Measurements from ENCODE around the gene SH3BP2.

SH3BP2 gene

GRCh38 chr4:2828758-2829181, 35.9 kb downstream of the SH3BP2 start:
- no peak overlapping the region for H3K4me3 ChIP-seq (ENCODE audit: low read depth, low read length)
- TF ChIP-seq, protein P1, sequence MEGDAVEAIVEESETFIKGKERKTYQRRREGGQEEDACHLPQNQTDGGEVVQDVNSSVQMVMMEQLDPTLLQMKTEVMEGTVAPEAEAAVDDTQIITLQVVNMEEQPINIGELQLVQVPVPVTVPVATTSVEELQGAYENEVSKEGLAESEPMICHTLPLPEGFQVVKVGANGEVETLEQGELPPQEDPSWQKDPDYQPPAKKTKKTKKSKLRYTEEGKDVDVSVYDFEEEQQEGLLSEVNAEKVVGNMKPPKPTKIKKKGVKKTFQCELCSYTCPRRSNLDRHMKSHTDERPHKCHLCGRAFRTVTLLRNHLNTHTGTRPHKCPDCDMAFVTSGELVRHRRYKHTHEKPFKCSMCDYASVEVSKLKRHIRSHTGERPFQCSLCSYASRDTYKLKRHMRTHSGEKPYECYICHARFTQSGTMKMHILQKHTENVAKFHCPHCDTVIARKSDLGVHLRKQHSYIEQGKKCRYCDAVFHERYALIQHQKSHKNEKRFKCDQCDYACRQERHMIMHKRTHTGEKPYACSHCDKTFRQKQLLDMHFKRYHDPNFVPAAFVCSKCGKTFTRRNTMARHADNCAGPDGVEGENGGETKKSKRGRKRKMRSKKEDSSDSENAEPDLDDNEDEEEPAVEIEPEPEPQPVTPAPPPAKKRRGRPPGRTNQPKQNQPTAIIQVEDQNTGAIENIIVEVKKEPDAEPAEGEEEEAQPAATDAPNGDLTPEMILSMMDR (IDR thresholded peaks at IDR 0.05; ENCODE audit: low read depth, low read length, missing control alignments): no peak

GRCh38 chr4:2829321-2829932, 36.5 kb downstream of the SH3BP2 start:
- no peak for DNase-seq (ENCODE audit: low read depth)
- TF ChIP-seq, protein P1 (IDR thresholded peaks at IDR 0.05; ENCODE audit: low read depth, low read length, missing control alignments): no peak
- H3K4me3 ChIP-seq (ENCODE audit: low read depth, low read length): no peak overlapping the region

More at GRCh38 chr4:2828758-2829181, 35.9 kb downstream of the SH3BP2 start:
- DNase-seq (ENCODE audit: low read depth): no peak

GRCh38 chr4:2829933-2830451, 37.1 kb downstream of the SH3BP2 start:
- DNase-seq (ENCODE audit: low read depth): no peak
- H3K4me3 ChIP-seq (ENCODE audit: low read depth, low read length): no peak overlapping the region
- TF ChIP-seq, protein P1 (IDR thresholded peaks at IDR 0.05; ENCODE audit: low read depth, low read length, missing control alignments): no peak

GRCh38 chr4:2830632-2831610, 38.0 kb downstream of the SH3BP2 start:
- TF ChIP-seq, protein P1 (IDR thresholded peaks at IDR 0.05; ENCODE audit: low read depth, low read length, missing control alignments): no peak
- no peak for DNase-seq (ENCODE audit: low read depth)
- H3K4me3 ChIP-seq (ENCODE audit: low read depth, low read length): no peak overlapping the region

DNA sequence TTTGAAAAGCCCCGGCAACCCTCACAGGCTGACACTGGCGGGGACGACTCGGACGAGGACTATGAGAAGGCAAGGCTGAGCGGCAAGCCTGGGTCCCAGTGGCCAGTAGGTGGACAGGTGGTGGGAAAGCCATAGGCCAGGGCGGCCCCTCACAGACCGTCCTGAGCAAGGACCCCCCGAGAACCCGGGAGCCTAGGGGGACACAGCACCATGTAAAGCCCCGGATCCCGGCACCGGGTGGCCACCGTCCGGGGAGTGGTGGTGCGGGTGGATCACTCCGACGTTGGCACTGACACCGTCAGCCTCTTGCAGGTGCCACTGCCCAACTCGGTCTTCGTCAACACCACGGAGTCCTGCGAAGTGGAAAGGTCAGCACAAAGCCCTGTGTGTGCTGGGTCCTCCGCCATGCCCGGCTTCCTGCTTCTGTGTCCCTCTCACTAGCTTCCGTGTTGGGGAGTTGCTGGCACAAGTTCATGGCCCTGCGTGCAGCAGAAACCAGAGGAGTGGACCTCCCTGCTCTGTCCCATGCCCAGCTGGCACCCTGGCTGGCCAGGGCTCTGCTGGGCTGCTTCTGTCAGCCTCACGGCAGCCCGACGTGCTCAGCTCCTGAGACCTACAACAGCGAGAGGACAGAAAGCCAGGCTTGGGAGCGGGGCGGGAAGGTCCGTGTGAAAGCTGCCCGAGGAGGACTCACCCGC, 38.9 kb downstream of the SH3BP2 start:
- TF ChIP-seq, protein P1 (IDR thresholded peaks at IDR 0.05; ENCODE audit: low read depth, low read length, missing control alignments): no peak
- H3K4me3 ChIP-seq (ENCODE audit: low read depth, low read length): no peak overlapping the region
- DNase-seq (ENCODE audit: low read depth): no peak

GRCh38 chr4:2832309-2832980, 39.6 kb downstream of the SH3BP2 start:
- TF ChIP-seq, protein P1 (IDR thresholded peaks at IDR 0.05; ENCODE audit: low read depth, low read length, missing control alignments): no peak
- DNase-seq (ENCODE audit: low read depth): no peak
- H3K4me3 ChIP-seq (ENCODE audit: low read depth, low read length): no peak overlapping the region
